HEK293 (cell line): ENCODE results near the gene CEP41.

Experiments
- KLF9 ChIP-seq: fragments of 450-650 bp; formaldehyde crosslinking; IDR thresholded peaks from 2 replicates; pipeline ENCODE4 v1.5.1; 2016; ENCODE audit warnings: missing biosample characterization, missing genetic modification characterization, low read depth
- MYNN ChIP-seq: fragments of 450-650 bp; formaldehyde crosslinking; IDR thresholded peaks from 2 replicates; pipeline ENCODE4 v1.5.1; 2016; ENCODE audit warnings: missing biosample characterization, missing genetic modification characterization, borderline replicate concordance
- MZF1 ChIP-seq: fragments of 450-650 bp; formaldehyde crosslinking; IDR thresholded peaks from 2 replicates; pipeline ENCODE4 v1.5.1; 2017; ENCODE audit warnings: missing biosample characterization, missing genetic modification characterization, borderline replicate concordance
- ZNF133 ChIP-seq: fragments of 450-650 bp; formaldehyde crosslinking; IDR thresholded peaks from 2 replicates; pipeline ENCODE4 v1.5.1; 2016; ENCODE audit warnings: missing biosample characterization, missing genetic modification characterization
- ZNF24 ChIP-seq: fragments of 450-650 bp; formaldehyde crosslinking; IDR thresholded peaks from 2 replicates; pipeline ENCODE4 v1.5.1; 2016; ENCODE audit warnings: missing biosample characterization, missing genetic modification characterization
- ZNF274 ChIP-seq, 2 experiments: fragments of 200-500 bp in 1 of 2; fragments of 450-650 bp in 1 of 2; sonication (Bioruptor generic) in 1 of 2; formaldehyde crosslinking in 1 of 2; IDR thresholded peaks; 2 replicates each; pipeline versions ENCODE4 v1.5.1 to v1.6.1; 2014 to 2016; ENCODE audit warnings: borderline replicate concordance in 1 of 2, inconsistent platforms in 1 of 2, low read length in 1 of 2, missing biosample characterization in 1 of 2, missing genetic modification characterization in 1 of 2
- ZNF416 ChIP-seq: fragments of 450-650 bp; formaldehyde crosslinking; IDR thresholded peaks from 2 replicates; pipeline ENCODE4 v1.5.1; 2016; ENCODE audit warnings: missing biosample characterization, missing genetic modification characterization
- ZNF510 ChIP-seq: fragments of 450-650 bp; formaldehyde crosslinking; IDR thresholded peaks from 2 replicates; pipeline ENCODE4 v1.5.1; 2018; ENCODE audit warnings: mild to moderate bottlenecking, missing genetic modification characterization, missing biosample characterization; ENCODE audit not compliant: insufficient replicate concordance
- TF ChIP-seq, protein P1 (sequence below): fragments of 450-650 bp; formaldehyde crosslinking; IDR thresholded peaks from 2 replicates; pipeline ENCODE4 v1.5.1; 2016; ENCODE audit warnings: missing biosample characterization, missing genetic modification characterization
- TF ChIP-seq, protein P2 (sequence below): fragments of 450-650 bp; formaldehyde crosslinking; IDR thresholded peaks from 2 replicates; pipeline ENCODE4 v1.5.1; 2016; ENCODE audit warnings: missing biosample characterization, missing genetic modification characterization
- TF ChIP-seq, protein P3 (sequence below): fragments of 450-650 bp; formaldehyde crosslinking; IDR thresholded peaks from 2 replicates; pipeline ENCODE4 v1.5.1; 2016; ENCODE audit warnings: missing biosample characterization, missing genetic modification characterization

DNA sequence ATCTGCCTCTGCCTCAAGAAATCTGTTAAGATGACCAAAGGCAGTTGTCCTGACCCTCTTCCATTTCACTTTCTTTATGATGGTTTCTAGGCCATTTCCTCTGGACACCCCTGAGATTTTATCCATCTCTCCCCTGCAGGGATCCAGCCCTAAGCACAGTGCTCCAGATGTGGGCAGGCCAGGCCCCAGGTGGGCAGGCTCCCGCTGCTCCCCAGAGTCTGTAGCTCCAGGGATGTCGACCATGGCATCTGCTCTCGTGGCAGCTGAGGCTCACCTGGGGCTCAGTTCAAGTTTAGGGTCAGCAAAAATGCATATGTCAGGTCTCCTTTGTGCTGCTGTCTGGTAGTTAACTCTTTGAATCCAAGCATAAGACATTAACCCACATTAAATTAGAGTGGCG is 11.8 kb downstream of the CEP41 start:
- TF ChIP-seq, protein P1, sequence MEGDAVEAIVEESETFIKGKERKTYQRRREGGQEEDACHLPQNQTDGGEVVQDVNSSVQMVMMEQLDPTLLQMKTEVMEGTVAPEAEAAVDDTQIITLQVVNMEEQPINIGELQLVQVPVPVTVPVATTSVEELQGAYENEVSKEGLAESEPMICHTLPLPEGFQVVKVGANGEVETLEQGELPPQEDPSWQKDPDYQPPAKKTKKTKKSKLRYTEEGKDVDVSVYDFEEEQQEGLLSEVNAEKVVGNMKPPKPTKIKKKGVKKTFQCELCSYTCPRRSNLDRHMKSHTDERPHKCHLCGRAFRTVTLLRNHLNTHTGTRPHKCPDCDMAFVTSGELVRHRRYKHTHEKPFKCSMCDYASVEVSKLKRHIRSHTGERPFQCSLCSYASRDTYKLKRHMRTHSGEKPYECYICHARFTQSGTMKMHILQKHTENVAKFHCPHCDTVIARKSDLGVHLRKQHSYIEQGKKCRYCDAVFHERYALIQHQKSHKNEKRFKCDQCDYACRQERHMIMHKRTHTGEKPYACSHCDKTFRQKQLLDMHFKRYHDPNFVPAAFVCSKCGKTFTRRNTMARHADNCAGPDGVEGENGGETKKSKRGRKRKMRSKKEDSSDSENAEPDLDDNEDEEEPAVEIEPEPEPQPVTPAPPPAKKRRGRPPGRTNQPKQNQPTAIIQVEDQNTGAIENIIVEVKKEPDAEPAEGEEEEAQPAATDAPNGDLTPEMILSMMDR (tag by site-specific recombination): no peak
- TF ChIP-seq ZNF510 (tag by site-specific recombination): no peak
- no peak for TF ChIP-seq MYNN
- TF ChIP-seq, protein P2, sequence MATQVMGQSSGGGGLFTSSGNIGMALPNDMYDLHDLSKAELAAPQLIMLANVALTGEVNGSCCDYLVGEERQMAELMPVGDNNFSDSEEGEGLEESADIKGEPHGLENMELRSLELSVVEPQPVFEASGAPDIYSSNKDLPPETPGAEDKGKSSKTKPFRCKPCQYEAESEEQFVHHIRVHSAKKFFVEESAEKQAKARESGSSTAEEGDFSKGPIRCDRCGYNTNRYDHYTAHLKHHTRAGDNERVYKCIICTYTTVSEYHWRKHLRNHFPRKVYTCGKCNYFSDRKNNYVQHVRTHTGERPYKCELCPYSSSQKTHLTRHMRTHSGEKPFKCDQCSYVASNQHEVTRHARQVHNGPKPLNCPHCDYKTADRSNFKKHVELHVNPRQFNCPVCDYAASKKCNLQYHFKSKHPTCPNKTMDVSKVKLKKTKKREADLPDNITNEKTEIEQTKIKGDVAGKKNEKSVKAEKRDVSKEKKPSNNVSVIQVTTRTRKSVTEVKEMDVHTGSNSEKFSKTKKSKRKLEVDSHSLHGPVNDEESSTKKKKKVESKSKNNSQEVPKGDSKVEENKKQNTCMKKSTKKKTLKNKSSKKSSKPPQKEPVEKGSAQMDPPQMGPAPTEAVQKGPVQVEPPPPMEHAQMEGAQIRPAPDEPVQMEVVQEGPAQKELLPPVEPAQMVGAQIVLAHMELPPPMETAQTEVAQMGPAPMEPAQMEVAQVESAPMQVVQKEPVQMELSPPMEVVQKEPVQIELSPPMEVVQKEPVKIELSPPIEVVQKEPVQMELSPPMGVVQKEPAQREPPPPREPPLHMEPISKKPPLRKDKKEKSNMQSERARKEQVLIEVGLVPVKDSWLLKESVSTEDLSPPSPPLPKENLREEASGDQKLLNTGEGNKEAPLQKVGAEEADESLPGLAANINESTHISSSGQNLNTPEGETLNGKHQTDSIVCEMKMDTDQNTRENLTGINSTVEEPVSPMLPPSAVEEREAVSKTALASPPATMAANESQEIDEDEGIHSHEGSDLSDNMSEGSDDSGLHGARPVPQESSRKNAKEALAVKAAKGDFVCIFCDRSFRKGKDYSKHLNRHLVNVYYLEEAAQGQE (tag by site-specific recombination): no peak
- TF ChIP-seq, protein P3, sequence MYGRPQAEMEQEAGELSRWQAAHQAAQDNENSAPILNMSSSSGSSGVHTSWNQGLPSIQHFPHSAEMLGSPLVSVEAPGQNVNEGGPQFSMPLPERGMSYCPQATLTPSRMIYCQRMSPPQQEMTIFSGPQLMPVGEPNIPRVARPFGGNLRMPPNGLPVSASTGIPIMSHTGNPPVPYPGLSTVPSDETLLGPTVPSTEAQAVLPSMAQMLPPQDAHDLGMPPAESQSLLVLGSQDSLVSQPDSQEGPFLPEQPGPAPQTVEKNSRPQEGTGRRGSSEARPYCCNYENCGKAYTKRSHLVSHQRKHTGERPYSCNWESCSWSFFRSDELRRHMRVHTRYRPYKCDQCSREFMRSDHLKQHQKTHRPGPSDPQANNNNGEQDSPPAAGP (tag by site-specific recombination): no peak
- no peak for TF ChIP-seq ZNF24 (tag by site-specific recombination)
- no peak for TF ChIP-seq KLF9 (tag by site-specific recombination)
- TF ChIP-seq ZNF274 (IDR thresholded peaks at IDR 0.05; ENCODE audit: low read length): no peak
- no peak for TF ChIP-seq ZNF274 (tag by site-specific recombination; IDR thresholded peaks at IDR 0.05; ENCODE audit: borderline replicate concordance)
- TF ChIP-seq MZF1: no peak
- TF ChIP-seq ZNF133 (tag by site-specific recombination): no peak
- TF ChIP-seq ZNF416 (tag by site-specific recombination): no peak
